GM12878 (cell line): ENCODE results near the gene CEBPB. TPM values are rescaled to one million over a fixed set of nuclear protein-coding genes. Genes with fewer than 3 reads are reported as not detected.

Experiments
- ATAC-seq: fragments of 200-7000 bp; cut with Tn5 transposase; 3 replicates; pipeline ENCODE4 v1.9.1; 2020; ENCODE audit warnings: mild to moderate bottlenecking, moderate library complexity
- BruUV-seq: library from RNA; stranded (reverse); fragments of 400-500 nt; replicated peaks from 2 replicates; lab custom pipeline; 2021; lab: Mats Ljungman, UMichigan
- CTCF ChIA-PET: fragments of 300-600 bp; sonication (Branson Sonifier 250); formaldehyde crosslinking; extraction: SDS; loops from one replicate; lab custom pipeline; 2021; ENCODE audit warnings: inconsistent platforms; lab: Yijun Ruan, JAX
- POLR2A ChIA-PET: fragments of 350-600 bp; formaldehyde crosslinking; extraction: SDS; loops from one replicate; lab custom pipeline; 2021; ENCODE audit warnings: inconsistent platforms; lab: Charles Lee
- RAD21 ChIA-PET: fragments of 300-600 bp; sonication (Branson Sonifier 250); formaldehyde crosslinking; loops from one replicate; lab custom pipeline; 2023; ENCODE audit warnings: antibody characterized with exemption; ENCODE audit not compliant: unreplicated experiment; lab: Charles Lee
- SMC1A ChIA-PET: fragments of 300-600 bp; sonication (Branson Sonifier 250); formaldehyde crosslinking; loops from one replicate; lab custom pipeline; 2023; ENCODE audit not compliant: unreplicated experiment, uncharacterized antibody; lab: Charles Lee
- DNase-seq: peaks from one replicate; pipeline ENCODE4 v3.0.0-alpha.2; 2011; ENCODE audit warnings: low read depth, low spot score
- FAIRE-seq: peaks from 3 replicates; lab custom pipeline; 2011; peaks lifted over from hg19 to GRCh38; lab: Jason Lieb, UNC
- H2AFZ ChIP-seq: 2 replicates; pipeline ENCODE4 v1.6.0; 2011; ENCODE audit warnings: low read depth, low read length, control low read depth; ENCODE audit not compliant: control insufficient read depth
- H3K27ac ChIP-seq: 2 replicates; pipeline ENCODE4 v1.5.1; 2011; ENCODE audit warnings: control low read depth; ENCODE audit not compliant: control insufficient read depth, insufficient read depth
- H3K27me3 ChIP-seq, 2 experiments: replicated peaks in 1 of 2; 2 replicates each; pipeline versions ENCODE4 v1.6.0 to v1.6.1; 2011; ENCODE audit warnings: low read length in 1 of 2; ENCODE audit not compliant: control insufficient read depth in 2 of 2, insufficient read depth in 2 of 2
- H3K36me3 ChIP-seq, 2 experiments: 2 replicates each; pipeline ENCODE4 v1.5.1; 2011; ENCODE audit warnings: low read length in 1 of 2; ENCODE audit not compliant: control insufficient read depth in 2 of 2, insufficient read depth in 2 of 2
- H3K4me1 ChIP-seq: 2 replicates; pipeline ENCODE4 v1.6.1; 2011; ENCODE audit warnings: mild to moderate bottlenecking, low read length, moderate library complexity, mixed read lengths; ENCODE audit not compliant: control insufficient read depth, insufficient read depth
- H3K4me2 ChIP-seq: 2 replicates; pipeline ENCODE4 v1.6.0; 2011; ENCODE audit warnings: control low read depth; ENCODE audit not compliant: control insufficient read depth, insufficient read depth
- H3K4me3 ChIP-seq: fragments of 200-600 bp; sonication (generic); 2 replicates; pipeline ENCODE4 v1.5.1; 2016
- H3K79me2 ChIP-seq: 2 replicates; pipeline ENCODE4 v1.6.0; 2011; ENCODE audit warnings: low read length; ENCODE audit not compliant: control insufficient read depth, insufficient read depth
- H3K9ac ChIP-seq: 2 replicates; pipeline ENCODE4 v1.8.0; 2011; ENCODE audit warnings: low read length, control low read depth, mixed read lengths; ENCODE audit not compliant: control insufficient read depth, insufficient read depth
- H3K9me3 ChIP-seq: replicated peaks from 3 replicates; pipeline ENCODE4 v1.5.1; 2011; ENCODE audit warnings: mild to moderate bottlenecking, low read length; ENCODE audit not compliant: control insufficient read depth, insufficient read depth
- H4K20me1 ChIP-seq: 2 replicates; pipeline ENCODE4 v1.6.0; 2011; ENCODE audit not compliant: control insufficient read depth, insufficient read depth
- GATAD2B ChIP-seq: fragments of 450-650 bp; conservative IDR thresholded peaks from 2 replicates; pipeline ENCODE4 v1.6.1; 2017; ENCODE audit warnings: low read depth, mild to moderate bottlenecking, moderate library complexity
- KAT2A ChIP-seq: conservative IDR thresholded peaks from 2 replicates; pipeline ENCODE4 v1.6.1; 2011; ENCODE audit warnings: low read depth, low read length; ENCODE audit not compliant: control insufficient read depth
- MYB ChIP-seq: fragments of 150-350 bp; IDR thresholded peaks from 2 replicates; pipeline ENCODE4 v1.6.1; 2014; ENCODE audit warnings: mild to moderate bottlenecking, low read depth, low read length, borderline replicate concordance
- YBX1 ChIP-seq: fragments of 450-650 bp; IDR thresholded peaks from 2 replicates; pipeline ENCODE4 v1.6.1; 2016; ENCODE audit warnings: antibody characterized with exemption
- WGBS: methylation state at CpG from one replicate; pipeline ENCODE4 v1.1.6; 2016; ENCODE audit warnings: low lambda C conversion rate; ENCODE audit not compliant: insufficient replicate concordance, insufficient coverage; ENCODE audit errors: missing lambda C conversion rate; 5-methylcytosine and 5-hydroxymethylcytosine counted together
- in situ Hi-C: fragments of 300-500 bp; cut with MboI; formaldehyde crosslinking; loops from 9 replicates; pipeline ENCODE4 v1.14.3; 2018; ENCODE audit warnings: mixed read lengths
- intact Hi-C: fragments of 100-400 bp; cut with micrococcal nuclease; formaldehyde crosslinking; loops from one replicate; pipeline ENCODE4 v1.14.2; 2022; ENCODE audit not compliant: unreplicated experiment
- polyA plus RNA-seq, 11 experiments: library from polyadenylated mRNA; depleted of rRNA in 4 of 11; unstranded in 6 of 11; stranded (reverse) in 5 of 11; fragments of >200 nt; fragmentation: Nextera tagmentation in 4 of 11; fragmentation: Illumina TruSeq in 1 of 11; extraction: Ambion mirVana in 4 of 11; extraction: Trizol in 1 of 11; gene quantifications; 1 replicate in 1 of 11; 2 replicates in 10 of 11; pipeline versions ENCODE4 v1.2.1 to v1.2.3, GENCODE V29; 2011 to 2016; ENCODE audit warnings: inconsistent platforms in 2 of 11, missing spikeins in 2 of 11, low read depth in 1 of 11
- total RNA-seq, 4 experiments: library from RNA; depleted of rRNA in 3 of 4; stranded (reverse); fragments of >200 nt in 3 of 4; fragmentation: Illumina TruSeq in 1 of 4; extraction: Trizol in 1 of 4; gene quantifications; 2 replicates each; pipeline versions ENCODE4 v1.2.1 to v1.2.3, GENCODE V29; 2013 to 2021

The CEBPB gene
- total and polyA plus RNA-seq, 10 of the 15 experiments (the other 5 are each of a cell fraction or from before 2014, with no cell fraction given) = 0.18 to 8.8 (median 1.6) TPM

- no peak for FAIRE-seq
- no peaks in the 10 kb centered on the region for H3K27me3 ChIP-seq
- no peak for ATAC-seq
- ChIA-PET SMC1A (interaction anchor here (1.2 to 6.7 kb wide), 3 partner anchors 267 to 280 kb away, joined by 3 to 60 read pairs (median 3); no protein-coding TSS in a partner anchor), POLR2A (no interaction called here), CTCF (interaction anchor here (0.7 to 10.8 kb wide), 11 partner anchors 10 to 561 kb away, joined by 3 to 157 read pairs (median 4); no protein-coding TSS in a partner anchor), RAD21 (interaction anchor here (0.6 to 5.7 kb wide), 3 partner anchors 274 to 303 kb away, joined by 4 to 56 read pairs (median 5); no protein-coding TSS in a partner anchor)
- H3K79me2 ChIP-seq = peaks cover 12% of the 10 kb centered on the region
- H3K9ac ChIP-seq = no peak overlapping the region
- no peaks in the 10 kb centered on the region for H3K9me3 ChIP-seq
- intact Hi-C loops (loop anchor here (10.0 kb wide), 1 partner anchor 546 kb away; the partner anchor contains the start of gene PARD6B), in situ Hi-C loops (loop anchor here (5.0 kb wide), 2 partner anchors 273 to 383 kb away; no protein-coding TSS in a partner anchor)
- BruUV-seq = no TSS peak
- H3K4me3 ChIP-seq = no peak overlapping the region
- no peak for TF ChIP-seq YBX1
- TF ChIP-seq GATAD2B = no peak
- no peak for TF ChIP-seq KAT2A
- TF ChIP-seq MYB = no peak
- WGBS = 78% methylated on average over 18 of the region's 18 CpGs
- H2AFZ ChIP-seq = no peak overlapping the region
- H4K20me1 ChIP-seq = no peaks in the 10 kb centered on the region
- DNase-seq = no peak
- no peak overlapping the region for H3K27ac ChIP-seq
- no peaks in the 10 kb centered on the region for H3K36me3 ChIP-seq
- H3K4me1 ChIP-seq = peaks cover 7% of the 10 kb centered on the region
- no peak overlapping the region for H3K4me2 ChIP-seq
Measured at GRCh38 chr20:50188879-50189680, 1.6 kb upstream of the CEBPB start.
